ENCODE results near the gene TRIM50.
"Not testable (repeated sequence)": the region's sequence is repeated elsewhere in the genome, so short reads cannot be mapped to it uniquely, and the experiment has no call there.

TRIM50 gene

GRCh38 chr7:73297706-73298105, 30.2 kb downstream of the TRIM50 start:
- H3K4me1 ChIP-seq; H3K9me3 ChIP-seq; H3K36me3 ChIP-seq (replicated peaks); H3K27me3 ChIP-seq (ENCODE audit: low read depth); DNase-seq (ENCODE audit: low spot score in 2 of 2); in situ Hi-C loops (cut with MboI; ENCODE audit: low sequenced_read_pairs); H3K4me3 ChIP-seq: not testable (repeated sequence)

GRCh38 chr7:73297235-73297634, 30.6 kb downstream of the TRIM50 start:
- in situ Hi-C loops (cut with MboI; ENCODE audit: low sequenced_read_pairs); H3K9me3 ChIP-seq; H3K4me3 ChIP-seq; DNase-seq (ENCODE audit: low spot score in 2 of 2); H3K36me3 ChIP-seq (replicated peaks); H3K27me3 ChIP-seq (ENCODE audit: low read depth); H3K4me1 ChIP-seq: not testable (repeated sequence)

- H3K36me3 ChIP-seq (replicated peaks); H3K4me3 ChIP-seq; H3K4me1 ChIP-seq; H3K9me3 ChIP-seq; H3K27me3 ChIP-seq (ENCODE audit: low read depth); DNase-seq (ENCODE audit: low spot score in 2 of 2); in situ Hi-C loops (cut with MboI; ENCODE audit: low sequenced_read_pairs): not testable (repeated sequence)
Observed at GRCh38 chr7:73277210-73277609, 50.7 kb downstream of the TRIM50 start.

GRCh38 chr7:73267813-73268212, 60.1 kb downstream of the TRIM50 start:
- H3K9me3 ChIP-seq; H3K36me3 ChIP-seq (replicated peaks); H3K4me3 ChIP-seq; in situ Hi-C loops (cut with MboI; ENCODE audit: low sequenced_read_pairs); H3K4me1 ChIP-seq; DNase-seq (ENCODE audit: low spot score in 2 of 2); H3K27me3 ChIP-seq (ENCODE audit: low read depth): not testable (repeated sequence)

- H3K4me3 ChIP-seq; H3K4me1 ChIP-seq; DNase-seq (ENCODE audit: low spot score in 2 of 2); H3K36me3 ChIP-seq (replicated peaks); H3K9me3 ChIP-seq; in situ Hi-C loops (cut with MboI; ENCODE audit: low sequenced_read_pairs); H3K27me3 ChIP-seq (ENCODE audit: low read depth): not testable (repeated sequence)
Observed at GRCh38 chr7:73266719-73267368, 61.0 kb downstream of the TRIM50 start.
